C1 segment of cervical spinal cord (tissue), 14 donors: ENCODE data around the gene NAALAD2.
"Not testable (repeated sequence)": the region's sequence is repeated elsewhere in the genome, so short reads cannot be mapped to it uniquely, and the experiment has no call there.

Source experiments
- DNase-seq, 14 donors: peaks; one replicate each; lab custom pipeline; 2025; lab: John Stamatoyannopoulos, UW

NAALAD2 gene

GRCh38 chr11:90192869-90193582 is 58.6 kb downstream of the NAALAD2 start:
- no peak for DNase-seq

- no peak for DNase-seq
These were observed 62.9 kb downstream of the NAALAD2 start for GRCh38 chr11:90197377-90197776.

DNA sequence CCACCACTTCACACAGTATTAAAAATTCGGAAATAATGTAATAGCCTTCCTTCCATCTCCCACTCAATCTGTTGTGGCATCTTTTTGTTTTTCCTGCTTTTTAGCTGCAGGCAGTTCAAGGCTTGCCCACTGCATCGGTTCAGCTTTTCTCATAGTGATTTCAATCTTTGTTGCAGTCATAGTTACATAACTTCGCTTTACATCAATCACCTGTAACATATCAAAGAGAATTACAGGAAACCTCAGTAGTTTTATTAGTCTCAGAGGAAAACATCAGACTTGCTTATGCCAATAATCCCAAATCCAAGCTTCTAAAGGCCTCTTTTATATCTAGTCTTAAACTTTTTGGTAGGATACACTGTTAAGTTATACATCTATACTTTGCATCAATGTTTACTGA is 67.9 kb downstream of the NAALAD2 start:
- no peak for DNase-seq

DNA sequence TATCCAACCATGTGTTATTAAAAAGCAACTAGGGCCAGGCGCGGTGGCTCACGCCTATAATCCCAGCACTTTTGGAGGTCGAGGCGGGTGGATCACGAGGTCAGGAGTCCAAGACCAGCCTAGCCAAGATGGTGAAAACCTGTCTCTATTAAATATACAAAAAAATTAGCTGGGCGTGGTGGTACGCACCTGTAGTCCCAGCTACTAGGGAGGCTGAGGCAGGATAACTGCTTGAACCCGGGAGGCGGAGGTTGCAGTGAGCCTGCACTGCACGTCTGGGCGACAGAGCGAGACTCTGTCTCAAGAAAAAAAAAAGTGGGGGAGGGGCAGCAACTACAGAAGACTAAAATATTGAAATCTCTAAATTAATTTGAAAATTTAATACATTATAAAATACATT is 69.9 kb downstream of the NAALAD2 start:
- no peak for DNase-seq

- DNase-seq = peak in 2 of 14 donors; percentile 6 to 22
These were observed 70.6 kb downstream of the NAALAD2 start for GRCh38 chr11:90204832-90205646.

DNA sequence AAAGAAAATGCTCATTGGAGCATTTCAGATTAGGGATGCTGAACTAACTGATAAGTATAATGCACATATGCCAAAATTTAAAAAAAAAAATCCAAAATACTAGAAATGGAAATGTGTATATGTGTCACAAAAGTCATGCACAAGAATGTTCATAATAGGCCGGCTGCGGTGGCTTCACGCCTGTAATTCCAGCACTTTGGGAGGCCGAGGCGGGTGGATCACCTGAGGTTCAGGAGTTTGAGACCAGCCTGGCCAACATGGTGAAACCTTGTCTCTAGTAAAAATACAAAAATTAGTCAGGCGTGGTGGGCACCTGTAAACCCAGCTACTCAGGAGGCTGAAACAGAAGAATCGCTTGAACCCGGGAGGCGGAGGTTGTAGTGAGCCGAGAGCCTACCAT is 73.5 kb downstream of the NAALAD2 start:
- DNase-seq = not testable (repeated sequence)

DNA sequence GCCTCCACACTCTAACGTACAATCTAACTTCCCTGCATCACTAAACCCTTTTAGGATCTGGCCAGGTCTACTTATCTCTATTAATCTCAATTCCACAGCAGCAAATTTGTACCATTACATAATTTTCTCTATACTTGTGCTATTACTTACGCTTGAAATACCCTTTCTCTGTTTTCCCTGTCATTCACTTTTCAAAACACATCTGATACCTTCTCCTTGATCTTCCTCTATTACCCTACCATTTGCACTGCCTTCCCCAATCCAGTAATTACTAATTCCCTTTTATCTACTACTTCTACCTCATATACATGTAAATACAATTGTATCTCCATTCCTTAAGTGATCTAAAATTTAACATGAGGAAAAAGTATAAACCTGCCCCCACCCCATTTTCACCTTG is 74.4 kb downstream of the NAALAD2 start:
- DNase-seq = no peak

- DNase-seq = no peak
These were observed 78.9 kb downstream of the NAALAD2 start for GRCh38 chr11:90213322-90213721.

DNA sequence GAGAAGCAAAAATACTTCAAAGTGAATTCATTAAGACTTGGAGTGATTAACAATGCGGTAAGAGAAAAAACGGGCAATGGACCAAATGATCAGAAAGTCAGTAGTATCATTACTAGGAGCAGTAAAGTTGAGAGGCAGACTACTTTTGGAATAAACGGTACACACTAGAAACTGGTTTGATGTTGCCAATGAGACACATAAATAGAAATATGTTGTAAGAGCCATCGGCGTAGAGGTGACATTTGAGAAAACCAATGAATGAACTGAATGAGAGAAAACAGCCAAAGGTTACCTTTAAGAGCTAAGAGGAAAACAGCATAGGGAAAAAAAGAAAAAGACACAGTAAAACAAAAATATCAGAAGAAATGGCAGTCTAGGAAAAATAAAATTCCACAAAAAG is 82.1 kb downstream of the NAALAD2 start:
- no peak for DNase-seq

DNA sequence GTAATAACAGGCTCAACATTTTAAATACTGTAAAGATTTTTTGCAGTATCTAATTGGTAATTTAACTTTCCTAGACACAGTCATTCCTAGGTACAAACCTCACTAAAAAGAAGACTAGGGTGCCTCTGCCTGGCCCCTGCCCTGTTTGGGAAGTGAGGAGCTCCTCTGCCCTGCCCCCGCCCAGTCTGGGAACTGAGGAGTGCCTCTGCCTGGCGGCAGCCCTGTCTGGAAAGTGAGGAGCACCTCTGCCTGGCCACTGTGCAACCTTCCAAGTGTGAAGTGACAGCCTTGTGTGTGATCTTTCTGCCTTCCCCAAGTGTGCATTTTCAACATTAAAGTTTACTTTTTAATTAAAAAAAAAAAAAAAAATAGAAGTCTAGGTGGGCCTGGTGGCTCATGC is 84.1 kb downstream of the NAALAD2 start:
- peak in 1 of 14 donors; percentile 5 for DNase-seq

- no peak for DNase-seq
These were observed 85.0 kb downstream of the NAALAD2 start for GRCh38 chr11:90219438-90219837.

- DNase-seq = no peak
These were observed 85.9 kb downstream of the NAALAD2 start for GRCh38 chr11:90220391-90220790.

DNA sequence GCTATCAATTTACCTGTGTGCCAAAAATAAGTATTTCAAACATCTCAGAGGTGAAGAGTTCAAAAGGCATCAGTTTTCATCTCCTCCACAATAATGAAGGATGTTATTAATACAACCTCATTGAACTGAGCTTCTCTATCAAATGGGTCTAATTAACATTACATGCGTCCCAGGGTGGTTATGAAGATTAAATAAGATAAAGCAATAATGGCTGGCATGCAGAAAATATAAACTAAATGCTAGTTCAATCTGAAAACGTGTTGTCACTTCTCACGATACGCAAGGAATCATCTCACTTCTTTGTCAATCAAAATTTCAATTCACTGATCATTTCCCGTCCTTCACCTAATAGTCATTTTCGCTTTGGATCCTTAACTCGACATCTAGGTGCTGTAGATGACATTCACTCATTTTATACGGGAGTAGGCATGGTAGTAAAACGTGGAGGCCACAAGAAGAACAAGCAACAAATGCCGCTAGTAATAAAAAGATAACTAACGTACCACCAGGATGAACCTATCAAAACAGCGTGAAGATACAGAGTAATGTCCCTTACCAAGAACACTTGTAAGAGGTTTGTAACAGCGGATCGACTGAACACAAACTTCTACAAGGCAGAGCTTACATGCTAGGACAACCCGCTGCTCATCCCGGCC is 87.5 kb downstream of the NAALAD2 start:
- DNase-seq = no peak

DNA sequence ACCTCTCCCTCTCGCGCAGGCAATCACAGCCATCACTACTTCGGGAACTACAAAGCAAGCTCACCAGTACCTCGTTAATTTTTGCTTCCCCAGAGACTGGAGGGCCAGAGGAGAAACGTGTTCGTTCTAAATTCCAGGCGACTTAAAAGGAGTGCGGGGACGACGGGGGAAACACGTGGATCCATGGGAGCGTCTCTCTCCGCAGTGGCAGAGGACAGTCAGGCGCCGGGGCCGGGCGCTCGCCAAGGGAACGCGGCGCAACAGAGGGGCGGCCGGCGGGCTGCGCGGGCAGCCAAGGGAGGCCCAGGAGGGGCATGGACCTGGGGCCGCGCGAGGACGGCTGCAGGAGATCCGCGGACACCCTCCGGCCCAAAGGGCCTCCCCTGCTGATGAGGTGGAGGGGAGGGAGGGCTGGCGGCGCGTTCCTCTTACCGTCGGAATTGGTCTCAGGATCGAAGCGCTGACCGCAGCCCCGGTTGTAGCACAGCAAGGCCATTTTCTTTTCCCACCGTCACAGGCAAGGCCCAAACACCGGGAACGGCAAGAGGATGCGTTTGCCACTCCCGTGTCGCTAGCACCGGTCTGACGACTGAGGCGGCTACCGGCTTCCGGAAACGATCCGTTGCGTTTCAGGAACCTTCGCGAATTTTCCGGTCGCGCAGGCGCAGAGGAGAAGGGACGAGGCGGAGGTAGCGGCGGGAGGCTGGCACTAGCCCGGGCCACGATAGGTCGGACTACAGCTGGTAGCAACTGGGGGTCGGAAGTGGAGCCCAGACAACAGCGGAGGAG is 88.2 kb downstream of the NAALAD2 start, which contains the start of gene CHORDC1:
Gene CHORDC1, minus strand, starts transcription at position 591 of the 789 bp plus-strand sequence. Its CDS starts 95 bp downstream, at position 496.
- DNase-seq = peak; percentile 48 to 99 (median 93)

- DNase-seq = no peak
These were observed 88.8 kb downstream of the NAALAD2 start for GRCh38 chr11:90223248-90223585.

DNA sequence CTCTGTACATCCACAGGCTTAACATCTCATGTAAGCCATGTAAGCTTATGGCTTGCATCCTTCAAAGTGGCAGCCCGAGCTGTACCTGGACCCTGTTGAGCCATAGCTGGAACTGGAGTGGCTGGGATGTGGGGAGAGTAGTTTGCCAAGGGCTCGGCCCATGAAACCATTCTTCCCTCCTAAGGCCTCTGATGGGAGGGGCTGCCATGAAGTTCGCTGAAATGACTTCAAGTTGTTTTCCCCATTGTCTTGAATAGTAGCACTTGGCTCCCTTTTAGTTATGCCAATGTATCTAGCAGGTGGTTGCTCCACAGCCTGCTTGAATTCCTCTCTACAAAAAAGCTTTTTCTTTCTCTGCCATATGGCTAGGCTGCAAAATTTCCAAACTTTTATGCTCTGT is 93.6 kb downstream of the NAALAD2 start:
- no peak for DNase-seq

DNA sequence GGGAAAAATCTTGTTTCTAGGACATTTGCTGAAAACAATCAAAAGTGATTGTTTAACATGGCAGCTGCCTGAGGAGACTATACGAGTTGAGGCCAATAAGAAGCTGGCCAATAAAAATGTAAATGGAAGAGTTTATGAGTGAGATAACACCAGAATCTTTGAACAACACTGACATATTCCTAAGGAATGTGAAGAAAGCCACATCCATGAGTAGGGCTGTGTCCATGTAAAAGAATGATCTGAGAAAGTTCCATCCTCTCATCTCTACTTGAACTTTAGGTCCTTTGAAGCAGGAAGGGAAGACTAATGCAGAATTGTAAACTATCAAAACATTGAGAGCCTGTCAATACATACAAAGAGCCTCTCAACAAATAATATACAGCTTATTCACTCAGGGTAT is 95.3 kb downstream of the NAALAD2 start:
- DNase-seq = no peak

GRCh38 chr11:90234977-90235376 is 100.5 kb downstream of the NAALAD2 start:
- DNase-seq = no peak

- no peak for DNase-seq
These were observed 101.1 kb downstream of the NAALAD2 start for GRCh38 chr11:90235526-90235925.

DNA sequence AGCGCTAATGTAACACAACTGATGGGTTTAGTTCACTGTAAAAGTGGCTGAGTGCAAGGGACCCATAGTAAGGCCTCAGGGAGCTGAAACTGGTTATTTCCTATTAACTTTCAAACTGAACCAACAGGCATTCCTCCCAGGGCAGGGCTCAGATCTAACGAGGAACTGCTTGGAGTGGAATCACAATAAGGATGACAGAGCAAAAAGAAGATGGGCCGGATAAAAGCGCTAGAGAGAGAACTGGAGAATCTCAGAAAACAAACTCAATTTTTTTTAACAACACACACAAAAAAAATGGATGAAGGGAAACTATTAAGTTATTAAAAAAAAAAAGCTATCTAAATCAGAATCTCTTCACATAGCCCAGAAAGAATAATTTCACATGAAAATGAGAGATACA is 102.5 kb downstream of the NAALAD2 start:
- DNase-seq = no peak

DNA sequence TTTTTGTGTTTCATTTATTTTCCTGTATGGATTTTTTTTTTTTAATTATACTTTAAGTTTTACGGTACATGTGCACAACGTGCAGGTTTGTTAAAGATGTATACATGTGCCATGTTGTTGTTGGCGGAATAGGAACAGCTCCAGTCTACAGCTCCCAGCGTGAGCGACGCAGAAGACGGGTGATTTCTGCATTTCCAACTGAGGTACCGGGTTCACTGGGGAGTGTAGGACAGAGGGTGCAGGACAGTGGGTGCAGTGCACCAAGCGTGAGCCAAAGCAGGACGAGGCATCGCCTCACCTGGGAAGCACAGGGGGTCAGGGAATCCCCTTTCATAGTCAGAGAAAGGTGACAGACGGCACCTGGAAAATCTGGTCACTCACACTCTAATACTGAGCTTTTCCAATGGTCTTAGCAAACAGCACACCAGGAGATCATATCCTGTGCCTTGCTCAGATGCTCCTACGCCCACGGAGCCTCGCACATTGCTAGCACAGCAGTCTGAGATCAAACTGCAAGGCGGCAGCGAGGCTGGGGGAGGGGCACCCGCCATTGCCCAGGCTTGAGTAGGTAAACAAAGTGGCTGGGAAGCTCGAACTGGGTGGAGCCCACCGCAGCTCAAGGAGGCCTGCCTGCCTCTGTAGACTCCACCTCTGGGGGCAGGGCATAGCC is 105.6 kb downstream of the NAALAD2 start:
- not testable (repeated sequence) for DNase-seq
